Measurements from ENCODE around the gene HOXD11.

DNA sequence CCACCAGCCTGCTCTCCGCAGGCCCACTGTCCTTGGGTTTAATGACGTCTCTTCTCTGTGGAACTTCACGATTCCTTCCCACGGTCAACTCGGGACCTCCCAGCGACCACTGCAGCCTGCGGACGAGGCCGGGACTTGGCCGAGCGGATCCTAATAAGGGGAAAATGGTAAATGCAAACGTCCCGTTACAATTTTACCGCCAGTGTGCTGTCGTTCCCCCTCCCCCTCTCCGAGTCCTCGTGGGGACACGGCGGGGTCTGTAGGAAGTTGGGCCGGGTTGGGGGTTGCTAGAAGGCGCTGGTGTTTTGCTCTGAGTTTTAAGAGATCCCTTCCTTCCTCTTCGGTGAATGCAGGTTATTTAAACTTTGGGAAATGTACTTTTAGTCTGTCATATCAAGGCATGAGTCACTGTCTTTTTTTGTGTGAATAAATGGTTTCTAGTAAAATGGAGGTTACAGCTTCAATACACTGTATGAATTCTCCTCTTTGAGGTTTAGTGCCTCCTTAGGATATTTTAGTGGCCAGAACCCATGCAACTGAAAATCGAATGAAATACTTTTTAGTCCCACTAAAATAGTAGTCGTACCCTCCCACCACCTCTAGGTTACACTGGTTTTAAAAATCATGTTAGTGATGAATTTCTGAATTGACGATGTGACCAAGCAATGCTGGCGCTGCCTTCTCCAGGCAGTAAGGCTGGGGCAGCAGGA lies 2.3 kb downstream of the HOXD11 start:
- TF ChIP-seq MXI1 (IDR thresholded peaks at IDR 0.05; ENCODE audit: borderline replicate concordance, low read depth, low read length) (no peak), FOS (IDR thresholded peaks at IDR 0.05; ENCODE audit: low read depth, low read length) (no peak), POLR2A (IDR thresholded peaks at IDR 0.05; ENCODE audit: low read depth, low read length) (no peak), BHLHE40 (IDR thresholded peaks at IDR 0.05; ENCODE audit: low read depth, low read length) (no peak), RAD21 (IDR thresholded peaks at IDR 0.05; ENCODE audit: low read length) (no peak), SMC3 (IDR thresholded peaks at IDR 0.05; ENCODE audit: low read depth, low read length) (no peak), RFX5 (IDR thresholded peaks at IDR 0.05; ENCODE audit: low read depth, low read length) (no peak)
- TF ChIP-seq, protein P1, sequence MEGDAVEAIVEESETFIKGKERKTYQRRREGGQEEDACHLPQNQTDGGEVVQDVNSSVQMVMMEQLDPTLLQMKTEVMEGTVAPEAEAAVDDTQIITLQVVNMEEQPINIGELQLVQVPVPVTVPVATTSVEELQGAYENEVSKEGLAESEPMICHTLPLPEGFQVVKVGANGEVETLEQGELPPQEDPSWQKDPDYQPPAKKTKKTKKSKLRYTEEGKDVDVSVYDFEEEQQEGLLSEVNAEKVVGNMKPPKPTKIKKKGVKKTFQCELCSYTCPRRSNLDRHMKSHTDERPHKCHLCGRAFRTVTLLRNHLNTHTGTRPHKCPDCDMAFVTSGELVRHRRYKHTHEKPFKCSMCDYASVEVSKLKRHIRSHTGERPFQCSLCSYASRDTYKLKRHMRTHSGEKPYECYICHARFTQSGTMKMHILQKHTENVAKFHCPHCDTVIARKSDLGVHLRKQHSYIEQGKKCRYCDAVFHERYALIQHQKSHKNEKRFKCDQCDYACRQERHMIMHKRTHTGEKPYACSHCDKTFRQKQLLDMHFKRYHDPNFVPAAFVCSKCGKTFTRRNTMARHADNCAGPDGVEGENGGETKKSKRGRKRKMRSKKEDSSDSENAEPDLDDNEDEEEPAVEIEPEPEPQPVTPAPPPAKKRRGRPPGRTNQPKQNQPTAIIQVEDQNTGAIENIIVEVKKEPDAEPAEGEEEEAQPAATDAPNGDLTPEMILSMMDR (conservative IDR thresholded peaks at IDR 0.05; ENCODE audit: low read depth, low read length): no peak
- TF ChIP-seq, protein P2, sequence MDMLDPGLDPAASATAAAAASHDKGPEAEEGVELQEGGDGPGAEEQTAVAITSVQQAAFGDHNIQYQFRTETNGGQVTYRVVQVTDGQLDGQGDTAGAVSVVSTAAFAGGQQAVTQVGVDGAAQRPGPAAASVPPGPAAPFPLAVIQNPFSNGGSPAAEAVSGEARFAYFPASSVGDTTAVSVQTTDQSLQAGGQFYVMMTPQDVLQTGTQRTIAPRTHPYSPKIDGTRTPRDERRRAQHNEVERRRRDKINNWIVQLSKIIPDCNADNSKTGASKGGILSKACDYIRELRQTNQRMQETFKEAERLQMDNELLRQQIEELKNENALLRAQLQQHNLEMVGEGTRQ (IDR thresholded peaks at IDR 0.05; ENCODE audit: low read depth, low read length): no peak
